GM12878 (cell line): Measurements from ENCODE around the gene TMEM201. TPM values are rescaled to one million over a fixed set of nuclear protein-coding genes. Genes with fewer than 3 reads are reported as not detected.

ENCODE experiments used
- ATAC-seq: fragments of 200-7000 bp; cut with Tn5 transposase; 3 replicates; pipeline ENCODE4 v1.9.1; 2020; ENCODE audit warnings: mild to moderate bottlenecking, moderate library complexity
- BruUV-seq: library from RNA; stranded (reverse); fragments of 400-500 nt; replicated peaks from 2 replicates; lab custom pipeline; 2021; lab: Mats Ljungman, UMichigan
- CTCF ChIA-PET: fragments of 300-600 bp; sonication (Branson Sonifier 250); formaldehyde crosslinking; extraction: SDS; loops from one replicate; lab custom pipeline; 2021; ENCODE audit warnings: inconsistent platforms; lab: Yijun Ruan, JAX
- POLR2A ChIA-PET: fragments of 350-600 bp; formaldehyde crosslinking; extraction: SDS; loops from one replicate; lab custom pipeline; 2021; ENCODE audit warnings: inconsistent platforms; lab: Charles Lee
- RAD21 ChIA-PET: fragments of 300-600 bp; sonication (Branson Sonifier 250); formaldehyde crosslinking; loops from one replicate; lab custom pipeline; 2023; ENCODE audit warnings: antibody characterized with exemption; ENCODE audit not compliant: unreplicated experiment; lab: Charles Lee
- SMC1A ChIA-PET: fragments of 300-600 bp; sonication (Branson Sonifier 250); formaldehyde crosslinking; loops from one replicate; lab custom pipeline; 2023; ENCODE audit not compliant: unreplicated experiment, uncharacterized antibody; lab: Charles Lee
- DNase-seq: peaks from one replicate; pipeline ENCODE4 v3.0.0-alpha.2; 2011; ENCODE audit warnings: low read depth, low spot score
- FAIRE-seq: peaks from 3 replicates; lab custom pipeline; 2011; peaks lifted over from hg19 to GRCh38; lab: Jason Lieb, UNC
- H2AFZ ChIP-seq: 2 replicates; pipeline ENCODE4 v1.6.0; 2011; ENCODE audit warnings: low read depth, low read length, control low read depth; ENCODE audit not compliant: control insufficient read depth
- H3K27ac ChIP-seq: 2 replicates; pipeline ENCODE4 v1.5.1; 2011; ENCODE audit warnings: control low read depth; ENCODE audit not compliant: control insufficient read depth, insufficient read depth
- H3K27me3 ChIP-seq, 2 experiments: replicated peaks in 1 of 2; 2 replicates each; pipeline versions ENCODE4 v1.6.0 to v1.6.1; 2011; ENCODE audit warnings: low read length in 1 of 2; ENCODE audit not compliant: control insufficient read depth in 2 of 2, insufficient read depth in 2 of 2
- H3K36me3 ChIP-seq, 2 experiments: 2 replicates each; pipeline ENCODE4 v1.5.1; 2011; ENCODE audit warnings: low read length in 1 of 2; ENCODE audit not compliant: control insufficient read depth in 2 of 2, insufficient read depth in 2 of 2
- H3K4me1 ChIP-seq: 2 replicates; pipeline ENCODE4 v1.6.1; 2011; ENCODE audit warnings: mild to moderate bottlenecking, low read length, moderate library complexity, mixed read lengths; ENCODE audit not compliant: control insufficient read depth, insufficient read depth
- H3K4me2 ChIP-seq: 2 replicates; pipeline ENCODE4 v1.6.0; 2011; ENCODE audit warnings: control low read depth; ENCODE audit not compliant: control insufficient read depth, insufficient read depth
- H3K4me3 ChIP-seq: fragments of 200-600 bp; sonication (generic); 2 replicates; pipeline ENCODE4 v1.5.1; 2016
- H3K79me2 ChIP-seq: 2 replicates; pipeline ENCODE4 v1.6.0; 2011; ENCODE audit warnings: low read length; ENCODE audit not compliant: control insufficient read depth, insufficient read depth
- H3K9ac ChIP-seq: 2 replicates; pipeline ENCODE4 v1.8.0; 2011; ENCODE audit warnings: low read length, control low read depth, mixed read lengths; ENCODE audit not compliant: control insufficient read depth, insufficient read depth
- H3K9me3 ChIP-seq: replicated peaks from 3 replicates; pipeline ENCODE4 v1.5.1; 2011; ENCODE audit warnings: mild to moderate bottlenecking, low read length; ENCODE audit not compliant: control insufficient read depth, insufficient read depth
- H4K20me1 ChIP-seq: 2 replicates; pipeline ENCODE4 v1.6.0; 2011; ENCODE audit not compliant: control insufficient read depth, insufficient read depth
- CBFB ChIP-seq: IDR thresholded peaks from 2 replicates; pipeline ENCODE4 v1.6.1; 2016; ENCODE audit warnings: antibody characterized with exemption, low read depth
- CHD2 ChIP-seq: IDR thresholded peaks from 2 replicates; pipeline ENCODE4 v1.6.1; 2011; ENCODE audit warnings: low read depth, low read length, improper control_type of control experiment, borderline replicate concordance
- CREB1 ChIP-seq: IDR thresholded peaks from 2 replicates; pipeline ENCODE4 v1.6.1; 2012; ENCODE audit warnings: low read depth, mild to moderate bottlenecking, inconsistent platforms
- EED ChIP-seq: sonication (generic); IDR thresholded peaks from 2 replicates; pipeline ENCODE4 v1.6.1; 2016; ENCODE audit warnings: antibody characterized with exemption, low read depth
- POLR2A ChIP-seq: IDR thresholded peaks from 2 replicates; pipeline ENCODE4 v1.6.1; 2011; ENCODE audit warnings: low read depth, mild to moderate bottlenecking, low read length
- SUZ12 ChIP-seq: fragments of 200-600 bp; sonication (generic); IDR thresholded peaks from one replicate; pipeline ENCODE4 v1.6.1; 2018; ENCODE audit warnings: antibody characterized with exemption, mild to moderate bottlenecking; ENCODE audit not compliant: unreplicated experiment
- TCF3 ChIP-seq: IDR thresholded peaks from 2 replicates; pipeline ENCODE4 v1.6.1; 2012; ENCODE audit warnings: low read depth, mild to moderate bottlenecking, low read length, borderline replicate concordance; ENCODE audit not compliant: insufficient read depth
- ZBED1 ChIP-seq: IDR thresholded peaks from 2 replicates; pipeline ENCODE4 v1.6.1; 2016; ENCODE audit warnings: borderline replicate concordance
- WGBS: methylation state at CpG from one replicate; pipeline ENCODE4 v1.1.6; 2016; ENCODE audit warnings: low lambda C conversion rate; ENCODE audit not compliant: insufficient replicate concordance, insufficient coverage; ENCODE audit errors: missing lambda C conversion rate; 5-methylcytosine and 5-hydroxymethylcytosine counted together
- in situ Hi-C: fragments of 300-500 bp; cut with MboI; formaldehyde crosslinking; loops from 9 replicates; pipeline ENCODE4 v1.14.3; 2018; ENCODE audit warnings: mixed read lengths
- intact Hi-C: fragments of 100-400 bp; cut with micrococcal nuclease; formaldehyde crosslinking; loops from one replicate; pipeline ENCODE4 v1.14.2; 2022; ENCODE audit not compliant: unreplicated experiment
- polyA plus RNA-seq, 11 experiments: library from polyadenylated mRNA; depleted of rRNA in 4 of 11; unstranded in 6 of 11; stranded (reverse) in 5 of 11; fragments of >200 nt; fragmentation: Nextera tagmentation in 4 of 11; fragmentation: Illumina TruSeq in 1 of 11; extraction: Ambion mirVana in 4 of 11; extraction: Trizol in 1 of 11; gene quantifications; 1 replicate in 1 of 11; 2 replicates in 10 of 11; pipeline versions ENCODE4 v1.2.1 to v1.2.3, GENCODE V29; 2011 to 2016; ENCODE audit warnings: inconsistent platforms in 2 of 11, missing spikeins in 2 of 11, low read depth in 1 of 11
- total RNA-seq, 4 experiments: library from RNA; depleted of rRNA in 3 of 4; stranded (reverse); fragments of >200 nt in 3 of 4; fragmentation: Illumina TruSeq in 1 of 4; extraction: Trizol in 1 of 4; gene quantifications; 2 replicates each; pipeline versions ENCODE4 v1.2.1 to v1.2.3, GENCODE V29; 2013 to 2021
- TF ChIP-seq, protein P1 (sequence below): fragments of 450-650 bp; IDR thresholded peaks from 2 replicates; pipeline ENCODE4 v1.6.1; 2017; ENCODE audit warnings: mild to moderate bottlenecking, low read depth, inconsistent platforms; ENCODE audit not compliant: poor library complexity, severe bottlenecking
- TF ChIP-seq, protein P2 (sequence below): fragments of 450-650 bp; IDR thresholded peaks from 2 replicates; pipeline ENCODE4 v1.6.1; 2016; ENCODE audit warnings: mild to moderate bottlenecking

Gene TMEM201
- total and polyA plus RNA-seq, 10 of the 15 experiments (the other 5 are each of a cell fraction or from before 2014, with no cell fraction given): 0.13 to 26.6 (median 6.1) TPM

DNA sequence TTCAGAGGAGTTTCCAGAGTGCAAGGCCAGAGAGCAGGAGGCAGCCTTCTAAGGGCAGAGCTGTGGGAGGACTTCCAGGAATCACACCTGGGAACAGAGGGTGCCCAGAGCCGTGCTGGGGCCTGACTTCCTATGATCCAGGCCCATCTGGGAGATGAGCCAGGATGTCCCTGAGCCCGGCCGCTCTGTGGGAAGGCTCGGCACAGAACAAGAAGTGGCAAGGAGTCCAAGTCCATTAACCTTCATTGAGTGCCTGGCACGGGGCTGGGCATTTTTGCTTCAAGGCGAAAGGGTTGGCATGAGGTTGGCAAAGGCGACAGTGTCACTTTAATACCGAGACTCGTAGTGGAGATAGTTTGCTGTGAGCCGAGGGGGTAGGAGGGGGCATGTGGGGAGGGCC is 18.2 kb downstream of the TMEM201 start:
- Histone ChIP-seq H4K20me1 (no peaks in the 10 kb centered on the region), H3K9ac (no peak overlapping the region), H3K27me3 (no peaks in the 10 kb centered on the region), H3K36me3 (peaks cover 3 to 16% of the 10 kb centered on the region in 2 experiments; a peak in 3 of 4 replicates), H3K4me2 (no peak overlapping the region), H3K4me3 (no peak overlapping the region), H3K79me2 (no peaks in the 10 kb centered on the region), H3K4me1 (no peaks in the 10 kb centered on the region), H2AFZ (no peak overlapping the region), H3K27ac (no peak overlapping the region), H3K9me3 (no peaks in the 10 kb centered on the region)
- FAIRE-seq (no peak), DNase-seq (no peak), ATAC-seq (no peak)
- TF ChIP-seq, protein P1, sequence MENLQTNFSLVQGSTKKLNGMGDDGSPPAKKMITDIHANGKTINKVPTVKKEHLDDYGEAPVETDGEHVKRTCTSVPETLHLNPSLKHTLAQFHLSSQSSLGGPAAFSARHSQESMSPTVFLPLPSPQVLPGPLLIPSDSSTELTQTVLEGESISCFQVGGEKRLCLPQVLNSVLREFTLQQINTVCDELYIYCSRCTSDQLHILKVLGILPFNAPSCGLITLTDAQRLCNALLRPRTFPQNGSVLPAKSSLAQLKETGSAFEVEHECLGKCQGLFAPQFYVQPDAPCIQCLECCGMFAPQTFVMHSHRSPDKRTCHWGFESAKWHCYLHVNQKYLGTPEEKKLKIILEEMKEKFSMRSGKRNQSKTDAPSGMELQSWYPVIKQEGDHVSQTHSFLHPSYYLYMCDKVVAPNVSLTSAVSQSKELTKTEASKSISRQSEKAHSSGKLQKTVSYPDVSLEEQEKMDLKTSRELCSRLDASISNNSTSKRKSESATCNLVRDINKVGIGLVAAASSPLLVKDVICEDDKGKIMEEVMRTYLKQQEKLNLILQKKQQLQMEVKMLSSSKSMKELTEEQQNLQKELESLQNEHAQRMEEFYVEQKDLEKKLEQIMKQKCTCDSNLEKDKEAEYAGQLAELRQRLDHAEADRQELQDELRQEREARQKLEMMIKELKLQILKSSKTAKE: no peak
- TF ChIP-seq CHD2: no peak
- TF ChIP-seq ZBED1: no peak
- TF ChIP-seq CREB1: no peak
- TF ChIP-seq SUZ12: no peak
- no peak for TF ChIP-seq POLR2A
- no peak for TF ChIP-seq TCF3
- TF ChIP-seq, protein P2, sequence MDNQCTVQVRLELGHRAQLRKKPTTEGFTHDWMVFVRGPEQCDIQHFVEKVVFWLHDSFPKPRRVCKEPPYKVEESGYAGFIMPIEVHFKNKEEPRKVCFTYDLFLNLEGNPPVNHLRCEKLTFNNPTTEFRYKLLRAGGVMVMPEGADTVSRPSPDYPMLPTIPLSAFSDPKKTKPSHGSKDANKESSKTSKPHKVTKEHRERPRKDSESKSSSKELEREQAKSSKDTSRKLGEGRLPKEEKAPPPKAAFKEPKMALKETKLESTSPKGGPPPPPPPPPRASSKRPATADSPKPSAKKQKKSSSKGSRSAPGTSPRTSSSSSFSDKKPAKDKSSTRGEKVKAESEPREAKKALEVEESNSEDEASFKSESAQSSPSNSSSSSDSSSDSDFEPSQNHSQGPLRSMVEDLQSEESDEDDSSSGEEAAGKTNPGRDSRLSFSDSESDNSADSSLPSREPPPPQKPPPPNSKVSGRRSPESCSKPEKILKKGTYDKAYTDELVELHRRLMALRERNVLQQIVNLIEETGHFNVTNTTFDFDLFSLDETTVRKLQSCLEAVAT: no peak
- no peak for TF ChIP-seq CBFB
- TF ChIP-seq EED: no peak
- ChIA-PET POLR2A (no interaction called here), RAD21 (no interaction called here), CTCF (no interaction called here), SMC1A (no interaction called here)
- WGBS: 99% methylated on average over 10 of the region's 10 CpGs
- BruUV-seq: no TSS peak
- in situ Hi-C loops: no loop called here
- intact Hi-C loops: no loop called here
